GM18519 (cell line): Measurements from ENCODE around the gene C2orf69.
"Not testable (repeated sequence)": the region's sequence is repeated elsewhere in the genome, so short reads cannot be mapped to it uniquely, and the experiment has no call there.

Experiments
- ATAC-seq: cut with Tn5 transposase; IDR thresholded peaks from one replicate; pipeline ENCODE4 v1.9.1; 2021; ENCODE audit warnings: mild to moderate bottlenecking, moderate library complexity; ENCODE audit not compliant: unreplicated experiment, low FRiP score

The C2orf69 gene

DNA sequence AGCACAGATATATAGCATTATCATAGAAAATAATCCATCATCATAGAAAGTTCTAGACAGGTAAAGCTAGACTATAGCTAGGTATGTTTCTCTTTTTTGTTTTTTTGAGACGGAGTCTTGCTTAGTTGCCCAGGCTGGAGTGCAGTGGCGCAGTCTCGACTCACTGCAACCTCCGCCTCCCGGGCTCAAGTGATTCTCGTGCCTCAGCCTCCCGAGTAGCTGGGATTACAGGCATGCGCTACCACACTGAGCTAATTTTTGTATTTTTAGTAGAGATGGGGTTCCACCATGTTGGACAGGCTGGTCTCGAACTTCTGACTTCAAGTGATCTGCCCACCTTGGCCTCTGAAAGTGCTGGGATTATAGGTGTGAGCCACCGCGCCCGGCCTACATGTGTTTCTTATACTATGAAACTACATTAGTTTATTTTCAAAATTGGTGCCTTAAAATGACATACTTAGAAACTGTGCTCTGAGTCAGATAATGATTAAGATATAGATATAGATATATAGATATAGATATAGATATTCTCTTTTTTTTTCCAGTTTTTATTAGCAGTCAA is 1.5 kb downstream of the C2orf69 start:
- ATAC-seq, result not testable (repeated sequence)

DNA sequence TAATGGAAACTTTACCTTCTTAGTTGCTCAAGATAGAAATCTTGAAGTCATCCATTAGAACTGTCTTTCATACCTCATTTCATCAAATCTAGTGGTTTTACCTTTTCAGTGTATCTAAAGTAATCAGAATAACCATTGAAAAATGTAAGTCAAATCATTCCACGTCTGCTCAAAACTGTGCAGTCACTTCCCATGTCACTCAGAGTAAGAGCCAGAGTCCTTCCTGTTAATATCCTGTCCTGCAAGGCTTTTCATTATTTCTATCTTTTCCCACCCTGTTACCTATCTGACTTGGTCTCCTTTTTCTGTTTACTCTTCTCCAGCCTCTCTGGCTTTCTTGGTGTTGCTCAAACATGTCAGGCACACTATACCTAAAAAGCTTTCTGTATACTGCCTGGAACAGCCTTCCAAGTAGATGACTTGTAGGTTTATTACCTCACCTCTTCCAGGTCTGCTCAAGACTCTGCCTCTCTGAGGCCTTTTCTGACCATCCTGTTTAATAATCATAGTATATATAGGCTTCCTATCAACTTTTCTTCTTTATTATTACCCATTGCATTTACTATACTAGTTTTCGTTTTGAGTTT is 3.4 kb downstream of the C2orf69 start:
- ATAC-seq, result no peak

DNA sequence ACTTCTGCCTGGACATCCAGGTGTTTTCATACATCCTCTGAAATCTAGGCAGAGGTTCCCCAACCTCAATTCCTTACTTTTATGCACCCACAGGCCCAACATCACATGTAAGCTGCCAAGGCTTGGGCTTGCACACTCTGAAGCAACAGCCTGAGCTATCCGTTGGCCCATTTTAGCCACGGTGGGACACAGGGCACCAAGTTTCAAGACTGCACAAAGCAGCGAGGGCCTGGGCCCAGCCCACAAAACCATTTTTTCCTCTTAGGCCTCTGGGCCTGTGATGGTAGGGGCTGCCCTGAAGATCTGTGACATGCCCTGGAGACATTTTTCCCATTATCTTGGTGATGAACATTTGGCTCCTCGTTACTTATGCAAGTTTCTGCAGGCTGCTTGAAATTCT is 5.9 kb downstream of the C2orf69 start:
- ATAC-seq, result no peak

DNA sequence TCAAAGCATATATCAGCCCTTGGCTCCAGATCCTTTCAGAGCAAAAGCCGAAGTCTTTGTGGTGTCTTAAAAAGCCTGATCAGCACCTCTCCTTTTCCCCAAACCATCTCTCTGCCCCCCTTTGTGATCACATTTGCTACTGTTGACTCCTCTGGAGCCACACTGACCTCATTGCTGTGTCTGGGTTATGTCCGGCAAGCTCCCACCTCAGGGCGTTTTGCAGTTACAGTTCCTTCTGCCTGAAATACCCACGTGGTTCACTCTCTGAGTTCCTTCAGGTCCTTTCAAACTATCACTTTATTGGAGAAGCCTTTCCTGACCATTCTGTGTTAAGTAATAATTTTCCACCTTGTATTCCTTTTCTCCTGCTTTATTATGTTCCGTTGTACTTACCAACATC is 11.8 kb downstream of the C2orf69 start:
- no peak for ATAC-seq

DNA sequence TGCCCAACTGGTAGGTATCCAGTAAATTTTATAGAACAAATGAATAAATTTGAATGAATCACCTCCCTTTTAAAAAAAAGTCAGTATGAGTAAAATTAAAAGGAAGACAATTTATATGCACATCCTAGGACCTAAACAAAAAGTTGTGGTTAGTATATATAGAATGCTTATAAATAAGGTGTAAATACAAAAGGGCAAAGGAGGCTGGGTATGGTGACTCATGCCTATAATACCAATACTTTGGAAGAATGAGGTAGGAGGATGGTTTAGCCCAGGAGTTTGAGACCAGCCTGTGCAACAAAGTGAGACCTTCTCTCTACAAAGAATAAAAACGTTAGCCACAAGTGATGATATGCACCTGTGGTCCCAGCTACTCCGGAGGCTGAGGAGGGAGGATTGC is 12.8 kb downstream of the C2orf69 start:
- no peak for ATAC-seq

DNA sequence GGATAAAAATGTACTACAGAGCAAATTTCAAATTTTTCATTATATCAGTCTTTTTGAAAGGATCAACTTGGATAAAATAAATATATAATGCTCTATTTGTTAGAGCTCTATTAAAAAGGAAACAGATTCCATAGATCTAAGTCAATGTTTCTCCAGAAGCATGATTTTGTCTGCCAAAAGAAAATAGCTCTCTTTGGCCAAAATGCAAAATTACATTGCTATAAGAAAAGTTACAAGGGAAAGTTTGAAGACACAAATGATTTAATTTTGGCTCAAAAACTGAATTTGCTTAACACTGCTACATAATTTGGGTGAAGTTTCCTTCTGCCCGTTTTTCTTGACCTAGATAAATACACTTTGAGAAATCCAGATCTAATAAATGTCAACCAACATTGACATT is 15.7 kb downstream of the C2orf69 start:
- ATAC-seq, result no peak

DNA sequence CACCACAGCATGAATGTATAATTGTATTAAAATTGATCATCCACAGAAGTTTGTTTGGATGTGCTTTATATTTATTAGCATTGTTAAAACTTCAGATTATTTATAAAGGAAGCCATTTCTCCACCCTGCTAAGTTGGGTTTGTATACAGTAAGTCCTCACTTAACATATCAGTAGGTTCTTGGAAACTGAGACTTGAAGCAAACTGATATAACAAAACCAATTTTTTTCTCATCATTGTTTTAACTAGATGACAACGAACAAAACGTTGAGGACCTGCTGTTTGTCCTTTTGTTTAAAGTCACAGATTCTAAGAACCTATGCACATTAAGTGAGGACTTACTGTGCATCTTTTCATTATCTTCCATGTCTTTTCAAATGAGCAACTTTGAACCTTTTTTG is 17.1 kb downstream of the C2orf69 start:
- no peak for ATAC-seq

DNA sequence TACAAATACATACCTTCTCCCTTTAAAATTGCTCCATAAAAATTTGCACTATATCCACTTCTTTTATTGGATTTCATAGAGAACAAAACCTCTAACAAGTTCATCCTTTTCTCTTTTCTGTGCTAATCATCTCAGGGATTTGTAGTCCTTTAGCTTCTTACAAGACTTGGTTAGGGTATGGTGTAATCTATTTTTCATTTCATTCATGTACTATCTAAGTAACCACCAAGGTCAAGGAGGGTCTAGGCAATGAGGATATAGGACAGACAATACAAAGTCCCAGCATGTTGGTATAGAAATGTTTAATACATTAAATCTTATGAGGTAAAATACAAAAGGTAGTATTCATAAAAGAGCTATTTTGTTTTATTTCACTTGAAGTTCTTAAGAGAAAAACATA is 17.5 kb downstream of the C2orf69 start:
- ATAC-seq, result no peak

DNA sequence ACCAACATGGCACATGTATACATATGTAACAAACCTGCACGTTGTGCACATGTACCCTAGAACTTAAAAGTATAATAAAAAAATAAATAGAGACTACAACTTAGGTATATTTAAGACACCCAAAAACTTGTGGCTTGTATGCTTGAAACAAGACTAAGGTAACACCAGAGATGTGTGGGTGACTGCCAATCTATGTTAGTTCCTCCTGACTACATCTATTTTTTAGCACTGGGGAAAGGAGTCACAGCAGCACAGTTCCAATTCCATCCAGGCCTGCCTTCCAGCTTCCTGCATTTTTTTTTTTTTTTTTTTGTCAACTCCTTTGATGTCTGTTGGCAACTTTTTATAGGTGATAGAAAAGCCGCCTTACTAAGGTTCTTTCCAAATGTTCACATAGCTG is 18.2 kb downstream of the C2orf69 start:
- ATAC-seq, result no peak

DNA sequence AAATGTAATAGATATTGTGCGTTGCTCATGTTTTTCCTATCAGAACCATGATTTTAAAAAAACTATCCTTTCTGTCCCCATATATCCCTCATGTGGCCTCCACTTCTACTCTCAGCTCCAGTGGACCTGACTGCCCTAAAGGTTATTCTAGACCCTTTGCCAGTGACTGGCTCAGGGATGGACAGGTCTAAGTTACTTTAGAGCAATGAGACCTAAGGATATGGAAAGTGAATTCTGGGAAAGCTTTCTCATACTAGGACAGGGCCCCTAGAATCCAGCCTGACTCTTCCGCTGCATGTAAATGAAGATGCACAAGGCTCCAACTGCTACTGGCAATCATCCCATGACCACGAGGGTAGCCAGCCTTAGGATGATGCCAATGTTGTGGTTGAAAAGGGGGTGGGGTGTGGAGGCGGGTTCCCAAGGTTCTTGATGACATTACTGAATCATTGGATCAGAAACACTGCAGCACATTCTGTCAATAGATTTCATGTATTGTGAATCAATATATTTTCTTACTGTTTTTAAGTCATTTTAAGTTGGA is 21.3 kb downstream of the C2orf69 start:
- no peak for ATAC-seq

DNA sequence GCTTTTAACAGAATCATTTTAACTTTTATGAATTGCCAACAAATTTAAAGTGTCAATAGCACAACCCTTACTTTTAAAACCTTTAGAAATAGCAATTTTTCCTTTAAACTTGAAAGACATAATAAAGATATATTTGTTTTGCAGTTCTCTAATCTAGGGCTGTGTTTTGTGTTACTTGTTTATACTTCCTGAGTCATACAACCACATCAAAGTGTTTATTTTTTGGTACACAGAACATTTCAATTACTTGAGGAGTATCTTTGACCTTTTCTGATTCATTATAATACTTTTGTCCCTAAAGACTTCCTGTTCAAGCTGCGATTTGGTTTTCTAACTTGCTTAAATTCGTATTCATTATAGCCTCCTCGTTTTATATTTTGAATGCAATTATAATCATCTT is 22.4 kb downstream of the C2orf69 start:
- ATAC-seq, result no peak

DNA sequence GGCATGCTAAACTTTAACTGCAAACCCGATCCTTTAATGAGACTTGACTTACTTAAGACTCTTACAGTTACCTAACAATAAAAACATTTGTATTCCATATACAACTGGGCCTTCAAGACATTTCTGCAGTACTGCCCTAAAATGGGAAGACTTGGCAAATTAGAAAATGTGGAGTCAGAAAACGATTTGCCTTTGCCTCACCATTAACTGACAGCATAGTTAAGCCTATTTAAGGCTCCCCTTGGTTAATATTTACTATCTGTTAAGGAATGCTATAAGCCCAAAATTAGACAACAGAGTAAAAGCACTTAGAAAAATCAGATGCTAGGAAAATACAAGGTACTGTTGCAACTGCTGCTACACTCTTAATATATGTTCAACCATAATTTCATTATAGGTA is 25.5 kb downstream of the C2orf69 start:
- ATAC-seq, result no peak

DNA sequence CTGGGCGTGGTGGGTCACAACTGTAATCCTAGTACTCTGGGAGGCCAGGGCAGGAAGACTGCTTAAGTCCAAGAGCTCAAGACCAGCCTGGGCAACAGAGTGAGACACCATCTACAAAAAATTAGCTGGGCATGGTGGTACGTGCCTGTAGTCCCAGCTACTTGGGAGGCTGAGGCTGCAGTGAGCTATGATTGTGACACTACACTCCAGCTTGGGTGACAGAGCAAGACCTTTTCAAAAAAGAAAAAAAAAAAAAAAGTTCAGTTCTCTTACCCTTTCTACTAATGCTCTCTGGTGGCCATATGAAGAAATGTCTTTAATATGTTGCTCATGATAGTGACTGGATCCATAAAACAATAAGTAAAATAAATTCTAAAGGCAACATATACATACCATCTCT is 29.3 kb downstream of the C2orf69 start:
- peak; percentile 48 for ATAC-seq

DNA sequence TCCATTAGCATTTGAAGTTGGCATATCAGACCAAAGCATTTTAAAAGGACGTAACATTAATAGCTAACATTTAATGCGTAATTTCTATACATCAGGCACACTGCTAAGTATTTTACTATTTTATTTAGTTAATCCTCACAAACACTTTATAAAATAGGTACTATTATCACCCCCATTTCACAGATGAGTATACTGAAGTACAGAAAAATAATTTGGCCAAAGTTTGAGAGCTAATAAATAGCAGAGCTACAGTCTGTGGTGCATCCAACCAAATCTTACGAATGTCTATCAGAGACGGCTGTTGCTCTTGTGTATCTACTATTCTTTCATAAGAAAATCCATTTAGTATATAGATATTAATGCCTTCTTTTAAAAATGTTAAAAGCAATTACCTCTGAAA is 32.3 kb downstream of the C2orf69 start:
- ATAC-seq, result no peak

DNA sequence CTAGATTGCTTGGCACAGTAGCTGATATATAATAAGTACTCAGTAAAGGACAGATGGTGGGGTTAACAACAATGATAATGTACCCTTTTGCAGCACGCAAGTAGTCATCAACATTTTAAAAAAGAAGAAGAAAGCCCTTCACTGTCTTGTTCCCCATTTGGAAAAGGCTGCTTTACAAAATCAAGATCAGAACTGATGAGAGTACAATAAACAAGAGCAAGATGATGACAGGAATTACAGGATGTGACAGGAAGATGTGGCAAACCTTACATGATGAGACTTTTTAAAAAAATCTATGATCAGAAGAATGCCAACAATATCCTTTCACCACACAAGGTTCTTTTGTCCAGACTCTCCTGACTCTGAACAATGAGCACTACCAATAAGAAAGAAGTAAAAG is 35.1 kb downstream of the C2orf69 start:
- ATAC-seq, result no peak

DNA sequence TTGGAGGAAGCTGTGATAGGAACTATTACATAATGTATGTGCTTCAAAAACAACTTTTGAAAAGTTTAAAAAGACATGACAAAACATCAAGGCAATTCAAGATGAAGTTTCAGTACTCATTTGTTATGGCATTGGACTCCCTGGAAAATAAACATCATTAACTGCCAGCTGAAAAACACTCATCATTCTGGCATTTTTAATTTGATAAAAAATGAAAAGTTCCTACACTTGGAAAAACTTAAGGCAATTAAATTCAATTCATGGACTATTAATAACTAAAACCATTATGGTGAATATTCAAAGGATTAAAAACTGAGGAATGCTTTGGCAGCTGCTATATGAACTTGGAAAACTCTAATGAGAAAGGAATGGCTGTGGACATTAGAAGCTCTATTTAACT is 35.7 kb downstream of the C2orf69 start:
- ATAC-seq, result no peak

DNA sequence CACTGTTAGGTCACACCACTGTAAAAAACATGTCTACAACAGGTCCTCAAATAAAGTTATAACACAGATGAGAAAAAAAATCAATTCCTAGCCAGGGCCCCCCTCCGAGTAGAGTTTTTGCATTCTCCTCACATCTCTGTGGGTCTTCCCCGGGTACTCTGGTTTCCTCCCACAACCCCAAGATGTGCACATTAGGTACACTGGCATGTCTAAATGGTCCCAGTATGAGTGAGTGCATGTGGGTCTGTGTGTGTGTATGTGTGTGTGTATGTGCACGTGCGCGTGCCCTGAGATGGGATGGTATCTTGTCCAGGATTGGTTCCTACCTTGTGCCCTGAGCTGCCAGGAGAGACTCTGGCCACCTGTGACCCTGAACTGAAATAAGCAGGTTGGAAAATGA is 39.3 kb downstream of the C2orf69 start:
- ATAC-seq, result no peak

DNA sequence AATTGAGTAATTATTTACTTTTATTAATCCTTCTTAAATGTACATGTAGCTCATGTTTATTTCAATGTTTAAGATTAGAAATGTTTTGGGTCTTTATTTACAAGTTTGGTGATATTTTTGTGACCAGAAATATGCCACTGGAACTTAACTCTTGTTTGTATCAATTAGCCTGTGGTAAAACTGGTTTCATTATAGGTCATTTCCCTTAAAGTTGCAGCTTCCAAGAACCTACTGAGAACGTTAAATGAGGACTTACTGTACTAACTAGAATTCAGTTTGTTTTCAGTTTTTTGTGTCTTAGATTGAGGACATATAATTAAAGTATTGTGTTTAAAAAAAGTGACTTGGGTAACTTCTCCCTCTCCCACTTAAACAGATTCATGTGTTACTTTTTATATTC is 39.9 kb downstream of the C2orf69 start:
- ATAC-seq, result no peak

DNA sequence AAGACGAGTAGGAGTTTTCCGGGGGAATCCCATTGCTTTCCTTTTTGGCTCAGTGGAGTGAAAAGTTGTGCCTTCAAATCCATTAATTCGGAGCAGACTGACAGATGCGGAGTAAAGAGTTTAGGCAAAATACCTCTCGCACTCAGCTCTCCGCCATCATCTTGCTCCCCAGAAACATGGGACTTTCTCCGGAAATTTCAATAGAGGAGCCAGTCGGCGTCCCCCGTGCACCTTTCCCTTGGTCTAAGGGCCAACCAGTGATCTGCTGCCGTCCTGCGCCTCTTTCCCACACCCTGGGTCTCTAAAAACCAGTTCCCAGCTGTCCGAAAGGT is 43.9 kb downstream of the C2orf69 start:
- ATAC-seq, result no peak

DNA sequence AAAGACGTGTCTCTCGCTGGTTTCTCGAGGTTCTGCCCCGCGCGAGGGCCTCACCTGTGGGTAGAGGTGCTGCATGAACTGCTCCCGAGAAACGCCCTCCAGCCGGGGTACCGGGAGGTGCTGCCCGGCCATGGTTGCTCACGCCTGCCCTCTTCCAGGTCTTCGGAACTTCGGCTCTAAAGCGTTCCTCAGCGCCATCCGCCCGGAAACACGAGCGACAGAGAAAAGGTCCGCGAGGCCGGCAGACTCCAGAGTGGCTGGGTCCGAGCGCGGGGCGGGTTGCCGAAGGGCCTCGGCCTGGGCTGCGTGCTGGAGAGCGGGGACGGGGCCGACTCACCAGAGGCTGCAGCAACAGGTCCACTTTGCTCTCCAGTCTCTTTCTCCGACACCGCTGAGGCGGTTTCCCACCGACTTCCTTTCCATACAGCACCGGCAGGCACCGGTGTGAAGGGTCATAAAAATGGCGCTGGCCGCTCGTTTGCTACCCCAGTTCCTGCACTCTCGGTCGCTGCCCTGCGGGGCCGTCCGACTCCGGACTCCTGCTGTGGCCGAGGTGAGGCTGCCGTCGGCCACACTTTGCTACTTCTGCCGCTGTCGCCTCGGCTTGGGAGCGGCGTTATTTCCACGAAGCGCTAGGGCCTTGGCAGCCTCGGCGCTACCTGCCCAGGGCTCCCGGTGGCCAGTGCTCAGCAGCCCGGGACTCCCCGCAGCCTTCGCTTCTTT is 44.4 kb downstream of the C2orf69 start, which contains the start of the genes MAIP1 and TYW5:
Gene MAIP1, plus strand, starts transcription at position 244 of the 723 bp plus-strand sequence. Its CDS starts 217 bp downstream, at position 461.
Gene TYW5, minus strand, starts transcription at position 153 of the 723 bp plus-strand sequence. Its CDS starts 21 bp downstream, at position 132.
- peak; percentile 60 for ATAC-seq

DNA sequence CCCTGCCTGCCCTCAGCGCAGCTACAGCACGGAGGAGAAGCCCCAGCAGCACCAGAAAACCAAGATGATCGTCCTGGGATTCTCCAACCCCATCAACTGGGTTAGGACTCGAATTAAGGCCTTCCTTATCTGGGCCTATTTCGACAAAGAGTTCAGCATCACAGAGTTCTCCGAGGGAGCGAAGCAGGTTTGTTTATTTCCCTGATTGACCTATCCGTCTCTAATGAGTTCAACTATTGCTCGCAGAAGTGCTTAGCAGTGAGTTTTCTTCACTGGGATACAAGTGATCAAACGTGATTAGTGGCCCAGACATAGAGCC is 44.9 kb downstream of the C2orf69 start:
- ATAC-seq, result no peak

DNA sequence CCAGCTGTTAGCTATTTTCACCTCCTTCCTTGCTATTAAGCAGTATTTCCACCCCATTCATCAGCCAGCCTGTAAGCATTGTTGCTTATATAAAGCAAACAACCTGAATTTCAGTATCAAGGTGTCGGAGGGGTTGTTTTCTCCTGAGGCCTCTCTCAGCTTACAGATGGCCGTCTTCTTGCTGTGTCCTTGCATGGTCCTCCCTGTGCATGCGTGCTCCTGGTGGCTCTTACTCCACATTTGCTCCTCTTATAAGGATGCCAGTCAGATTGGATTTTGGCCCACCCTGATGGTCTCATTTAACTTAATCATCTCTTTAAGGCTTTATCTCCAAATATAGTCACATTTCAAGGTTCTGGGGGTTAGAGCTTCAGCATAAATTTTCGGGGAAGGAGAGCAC is 46.9 kb downstream of the C2orf69 start:
- ATAC-seq, result no peak
